Gastrocnemius medialis (tissue), 4 donors: Measurements from ENCODE around the gene DHX40. TPM values are rescaled to one million over a fixed set of nuclear protein-coding genes. Genes with fewer than 3 reads are reported as not detected.

Source experiments
- ATAC-seq, 2 donors: fragments of 150-250 bp; one replicate each; pipeline ENCODE4 v1.9.1; 2016
- DNase-seq, 2 donors: peaks; one replicate each; pipeline ENCODE4 v3.0.0-alpha.2; 2019
- H3K27ac ChIP-seq, 4 donors: fragments of 200-600 bp; sonication (generic); 1 replicate in 1 of 4; 2 replicates in 3 of 4; pipeline ENCODE4 v1.5.1; 2016 to 2018; ENCODE audit warnings: mild to moderate bottlenecking in 2 of 4, moderate library complexity in 1 of 4
- H3K27me3 ChIP-seq, 3 donors: fragments of 200-600 bp; sonication (generic) in 2 of 3; 1 replicate in 1 of 3; 2 replicates in 2 of 3; pipeline versions ENCODE4 v1.5.1 to v1.6.0; 2016 to 2019; ENCODE audit warnings: mild to moderate bottlenecking in 1 of 3, moderate library complexity in 1 of 3
- H3K36me3 ChIP-seq, 2 donors: fragments of 200-600 bp; sonication (generic) in 1 of 2; one replicate each; pipeline ENCODE4 v1.5.1; 2017 to 2018
- H3K4me1 ChIP-seq, 2 donors: fragments of 200-600 bp; sonication (generic) in 1 of 2; one replicate each; pipeline ENCODE4 v1.5.1; 2016 to 2017; ENCODE audit warnings: mild to moderate bottlenecking in 2 of 2
- H3K4me3 ChIP-seq, 4 donors: fragments of 200-600 bp; sonication (generic) in 3 of 4; 1 replicate in 1 of 4; 2 replicates in 3 of 4; pipeline ENCODE4 v1.5.1; 2016 to 2019; ENCODE audit warnings: mild to moderate bottlenecking in 2 of 4
- H3K9me3 ChIP-seq, 3 donors: fragments of 200-600 bp; sonication (generic) in 2 of 3; 1 replicate in 1 of 3; 2 replicates in 2 of 3; pipeline ENCODE4 v1.5.1; 2016 to 2019
- CTCF ChIP-seq, 5 experiments: fragments of 450-650 bp in 3 of 5; fragments of 200-600 bp in 2 of 5; sonication (generic) in 2 of 5; IDR thresholded peaks in 4 of 5; conservative IDR thresholded peaks in 1 of 5; 1 replicate in 4 of 5; 2 replicates in 1 of 5; pipeline ENCODE4 v1.5.1; 2016 to 2019; ENCODE audit warnings: antibody characterized with exemption in 5 of 5, mild to moderate bottlenecking in 3 of 5, moderate library complexity in 3 of 5
- POLR2A ChIP-seq, 2 donors: fragments of 450-650 bp; IDR thresholded peaks; one replicate each; pipeline ENCODE4 v1.6.1; 2017; ENCODE audit warnings: antibody characterized with exemption in 2 of 2, mild to moderate bottlenecking in 2 of 2, moderate library complexity in 2 of 2
- in situ Hi-C, 4 donors: fragments of 200-750 bp; cut with MboI; loops; one replicate each; pipeline versions ENCODE4 v1.15.0 to v1.8.0; 2017; ENCODE audit warnings: low sequenced_read_pairs in 4 of 4
- intact Hi-C: fragments of 100-400 bp; cut with DNase I; formaldehyde crosslinking; loops from one replicate; pipeline ENCODE4 v1.15.1; 2023; ENCODE audit warnings: low total_unique reads
- total RNA-seq, 4 donors: library from RNA; depleted of rRNA; stranded (reverse); fragments of >200 nt; gene quantifications; one replicate each; pipeline versions ENCODE4 v1.1.0 to v1.2.3, GENCODE V29; 2016

Gene DHX40
- 10 to 100 TPM; 21.2 to 32.2 (median 26.9) TPM for total RNA-seq

DNA sequence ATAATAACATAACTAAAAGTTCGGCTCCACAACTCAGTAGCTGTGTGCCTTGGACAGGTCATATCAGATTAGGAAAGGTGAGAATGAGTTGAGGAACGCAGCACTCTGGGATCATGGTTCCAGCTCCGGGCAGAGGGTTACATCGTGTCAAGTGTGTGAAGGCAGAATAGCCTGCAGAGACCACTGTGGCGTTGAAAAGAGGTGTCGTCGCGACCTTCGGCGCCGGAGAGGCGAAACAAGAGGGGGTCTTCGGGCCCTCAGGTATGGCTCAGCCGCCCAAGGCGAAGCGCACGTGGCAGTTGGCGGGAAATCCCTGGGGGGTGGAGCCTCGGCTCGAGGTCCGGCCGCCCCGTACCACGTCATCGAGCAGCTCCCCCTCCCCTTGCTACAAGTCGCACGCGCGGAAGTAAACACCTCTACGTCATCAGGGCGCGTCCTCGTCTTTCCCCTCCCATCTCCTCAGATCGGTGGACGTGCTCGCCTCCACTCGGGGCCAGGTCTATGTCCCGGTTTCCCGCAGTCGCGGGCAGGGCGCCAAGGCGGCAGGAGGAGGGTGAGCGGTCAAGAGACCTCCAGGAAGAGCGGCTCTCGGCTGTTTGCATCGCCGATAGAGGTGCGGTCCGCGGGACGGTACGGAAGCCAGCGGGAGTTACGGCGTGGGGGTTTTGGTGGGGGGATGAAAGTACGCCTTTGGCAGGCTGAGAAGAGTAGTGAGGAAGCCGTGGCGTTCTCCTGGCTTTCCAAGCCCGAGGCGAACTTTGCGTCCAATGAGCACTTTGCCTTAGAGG lies at the start of gene DHX40:
DHX40 (plus strand) TSS at position 440 of the 788 bp plus-strand sequence; CDS start at position 502, 62 bp downstream.
- peaks cover 8 to 11% of the 10 kb centered on the region in 2 donors for H3K4me1 ChIP-seq
- peak within 1 kb of the TSS; percentile 85 to 100 (median 94) for H3K4me3 ChIP-seq
- H3K36me3 ChIP-seq, result no peaks in the 10 kb centered on the region
- TF ChIP-seq POLR2A (IDR thresholded peaks at IDR 0.05) (peak; percentile 34 to 53), CTCF (IDR thresholded peaks at IDR 0.05 in 4 of 5, conservative IDR thresholded peaks at IDR 0.05 in 1 of 5) (no peak)
- no peaks in the 10 kb centered on the region for H3K9me3 ChIP-seq
- intact Hi-C loops, result loop anchor here (10.0 kb wide), 1 partner anchor 49 kb away; the partner anchor contains the start of gene CLTC
- peak; percentile 91 to 93 for DNase-seq
- in situ Hi-C loops, result loop anchor here in 1 of 4 donors (25.0 kb wide), 1 partner anchor 253 kb away; no protein-coding TSS in a partner anchor
- ATAC-seq, result peak; percentile 98 to 99
- no peaks in the 10 kb centered on the region for H3K27me3 ChIP-seq
- peak within 1 kb of the TSS; percentile 77 to 95 (median 86) for H3K27ac ChIP-seq

DNA sequence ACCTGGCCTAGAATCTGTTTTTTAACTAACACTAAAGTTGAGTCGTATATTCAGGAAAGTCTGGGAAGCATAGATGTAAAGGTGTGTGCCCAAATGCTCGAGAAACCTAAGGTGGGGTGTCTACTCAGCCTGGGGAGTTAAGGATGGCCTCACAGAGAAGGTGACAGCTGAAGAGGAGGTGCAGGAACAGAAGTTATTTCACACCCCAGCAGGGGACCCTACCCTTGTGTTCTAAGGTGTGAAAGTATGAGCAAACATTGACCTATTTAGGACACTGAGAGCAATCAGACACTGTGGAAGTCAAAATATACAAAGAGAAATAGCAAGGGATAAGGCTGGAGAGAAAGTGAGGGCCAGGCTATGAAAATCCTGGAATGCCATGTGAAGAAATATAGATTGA lies 49.0 kb upstream of the DHX40 start:
- intact Hi-C loops, result no loop called here
- DNase-seq (no peak), ATAC-seq (no peak)
- no peaks in the 10 kb centered on the region for H3K27me3 ChIP-seq
- H3K4me3 ChIP-seq, result no peak overlapping the region
- TF ChIP-seq POLR2A (IDR thresholded peaks at IDR 0.05), result no peak
- no peak for TF ChIP-seq CTCF (IDR thresholded peaks at IDR 0.05 in 4 of 5, conservative IDR thresholded peaks at IDR 0.05 in 1 of 5)
- in situ Hi-C loops, result no loop called here
- no peak overlapping the region for H3K27ac ChIP-seq
- H3K9me3 ChIP-seq, result no peaks in the 10 kb centered on the region
- no peaks in the 10 kb centered on the region for H3K36me3 ChIP-seq
- peaks cover 4 to 12% of the 10 kb centered on the region in 2 donors for H3K4me1 ChIP-seq

DNA sequence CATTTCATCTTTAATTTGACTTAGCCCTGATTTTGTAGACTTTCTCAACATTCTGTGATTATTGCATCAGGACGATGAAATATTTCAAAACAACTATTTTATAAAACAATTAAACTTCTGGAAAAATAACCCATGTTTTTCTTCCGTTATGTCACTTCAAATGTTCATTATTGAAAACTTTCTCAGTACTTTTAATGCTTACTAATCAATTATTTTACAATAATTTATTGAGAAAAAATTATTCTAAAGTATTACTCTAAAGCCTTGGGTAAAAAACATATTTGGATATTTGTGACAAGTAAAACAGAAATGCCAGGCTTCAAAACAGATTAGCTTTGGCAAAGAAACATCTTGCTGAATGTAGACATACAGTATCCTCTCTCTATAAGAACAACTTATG lies 46.3 kb upstream of the DHX40 start:
- Histone ChIP-seq H3K9me3 (no peaks in the 10 kb centered on the region), H3K27ac (no peak overlapping the region), H3K4me3 (no peak overlapping the region), H3K4me1 (peaks cover 4 to 10% of the 10 kb centered on the region in 2 donors), H3K36me3 (no peaks in the 10 kb centered on the region), H3K27me3 (no peaks in the 10 kb centered on the region)
- TF ChIP-seq CTCF (IDR thresholded peaks at IDR 0.05 in 4 of 5, conservative IDR thresholded peaks at IDR 0.05 in 1 of 5) (no peak), POLR2A (IDR thresholded peaks at IDR 0.05) (no peak)
- no peak for DNase-seq
- in situ Hi-C loops (no loop called here), intact Hi-C loops (no loop called here)
- no peak for ATAC-seq

GRCh38 chr17:59520251-59520650 lies 45.2 kb upstream of the DHX40 start:
- no peak for ATAC-seq
- intact Hi-C loops (loop anchor here (5.0 kb wide), 1 partner anchor 208 kb away; no protein-coding TSS in a partner anchor), in situ Hi-C loops (no loop called here)
- Histone ChIP-seq H3K9me3 (no peaks in the 10 kb centered on the region), H3K4me1 (peaks cover 4 to 6% of the 10 kb centered on the region in 2 donors), H3K27ac (no peak overlapping the region), H3K4me3 (no peak overlapping the region), H3K27me3 (no peaks in the 10 kb centered on the region), H3K36me3 (no peaks in the 10 kb centered on the region)
- no peak for TF ChIP-seq POLR2A (IDR thresholded peaks at IDR 0.05)
- TF ChIP-seq CTCF (IDR thresholded peaks at IDR 0.05 in 4 of 5, conservative IDR thresholded peaks at IDR 0.05 in 1 of 5), result no peak
- DNase-seq, result no peak
